ENCODE results near the gene CNST.
A peak's percentile ranks its signal among the peaks of the same experiment; 100 is the strongest.
"Not testable (repeated sequence)": the region's sequence is repeated elsewhere in the genome, so short reads cannot be mapped to it uniquely, and the experiment has no call there.

Gene CNST

DNA sequence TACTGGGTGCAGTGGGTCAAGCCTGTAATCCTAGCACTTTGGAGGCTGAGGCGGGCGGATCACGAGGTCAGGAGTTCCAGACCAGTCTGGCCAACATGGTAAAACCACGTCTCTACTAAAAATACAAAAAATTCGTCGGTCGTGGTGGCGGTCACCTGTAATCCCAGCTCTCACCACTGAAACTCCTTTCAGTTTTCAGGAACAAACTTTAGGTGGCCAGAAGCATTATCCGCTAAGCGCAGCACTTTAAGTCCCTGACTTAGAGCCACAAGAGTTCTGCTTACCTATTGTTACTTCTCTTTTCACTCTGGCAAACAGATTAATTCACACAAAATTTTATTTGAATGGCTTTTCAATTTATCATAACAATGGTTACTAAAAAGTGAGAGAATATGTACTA, 5.4 kb upstream of the CNST start:
- not testable (repeated sequence) for DNase-seq

DNA sequence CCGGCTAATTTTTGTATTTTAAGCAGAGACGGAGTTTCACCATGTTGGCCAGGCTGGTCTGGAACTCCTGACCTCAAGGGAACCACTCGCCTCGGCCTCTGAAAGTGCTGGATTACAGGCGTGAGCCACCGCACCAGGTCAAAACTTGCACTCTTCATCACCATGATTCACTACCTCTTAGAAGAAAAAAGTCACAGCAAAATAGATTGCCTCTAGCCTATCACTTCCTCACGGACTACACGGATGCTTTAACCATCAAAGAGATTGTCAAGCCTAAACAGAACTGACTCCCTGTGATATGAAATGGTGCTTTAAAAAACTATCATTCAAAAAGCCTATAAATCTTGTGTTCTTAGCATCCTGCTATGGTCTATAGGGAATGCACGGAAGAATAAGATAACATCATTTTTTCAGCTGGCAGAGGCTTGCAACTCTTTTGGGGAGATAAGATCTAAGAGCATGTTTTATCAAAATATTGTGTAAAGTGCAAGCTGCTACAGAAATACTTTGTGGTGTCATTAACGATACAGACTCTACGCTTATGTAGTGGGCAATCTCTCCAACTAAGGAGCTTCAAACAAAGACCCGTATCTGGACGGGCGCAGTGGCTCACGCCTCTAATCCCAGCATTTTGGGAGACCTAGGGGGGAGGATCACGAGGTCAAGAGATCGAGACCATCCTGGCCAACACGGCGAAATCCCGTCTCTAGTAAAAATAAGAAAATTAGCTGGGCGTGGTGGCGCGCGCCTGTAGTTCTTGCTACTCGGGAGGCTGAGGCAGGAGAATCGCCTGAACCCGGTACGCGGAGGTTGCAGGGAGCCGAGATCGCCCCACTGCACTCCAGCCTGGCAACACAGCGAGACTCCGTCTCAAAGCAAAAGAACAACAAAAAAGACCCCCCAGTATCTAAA, 1.2 kb upstream of the CNST start:
- DNase-seq, result no peak

DNA sequence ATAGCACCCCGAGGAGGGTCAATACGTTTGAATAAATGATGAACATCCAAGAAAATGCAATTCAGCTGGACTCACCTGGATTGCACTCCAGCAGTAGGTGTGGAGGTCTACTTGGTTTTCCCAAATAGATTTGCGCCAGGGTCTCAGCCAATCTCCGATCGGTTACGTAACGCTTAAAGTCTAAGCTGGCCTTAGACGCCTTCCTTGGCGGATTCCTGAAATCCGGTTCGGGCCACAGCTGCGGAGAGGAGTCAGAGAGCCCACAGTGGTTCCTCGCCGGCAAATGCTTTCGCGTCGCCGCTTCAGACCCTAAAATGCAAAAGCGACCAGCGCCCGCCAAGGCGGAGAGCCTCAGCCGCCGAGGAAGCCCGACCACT, 517 bp upstream of the CNST start:
- DNase-seq, result no peak

DNA sequence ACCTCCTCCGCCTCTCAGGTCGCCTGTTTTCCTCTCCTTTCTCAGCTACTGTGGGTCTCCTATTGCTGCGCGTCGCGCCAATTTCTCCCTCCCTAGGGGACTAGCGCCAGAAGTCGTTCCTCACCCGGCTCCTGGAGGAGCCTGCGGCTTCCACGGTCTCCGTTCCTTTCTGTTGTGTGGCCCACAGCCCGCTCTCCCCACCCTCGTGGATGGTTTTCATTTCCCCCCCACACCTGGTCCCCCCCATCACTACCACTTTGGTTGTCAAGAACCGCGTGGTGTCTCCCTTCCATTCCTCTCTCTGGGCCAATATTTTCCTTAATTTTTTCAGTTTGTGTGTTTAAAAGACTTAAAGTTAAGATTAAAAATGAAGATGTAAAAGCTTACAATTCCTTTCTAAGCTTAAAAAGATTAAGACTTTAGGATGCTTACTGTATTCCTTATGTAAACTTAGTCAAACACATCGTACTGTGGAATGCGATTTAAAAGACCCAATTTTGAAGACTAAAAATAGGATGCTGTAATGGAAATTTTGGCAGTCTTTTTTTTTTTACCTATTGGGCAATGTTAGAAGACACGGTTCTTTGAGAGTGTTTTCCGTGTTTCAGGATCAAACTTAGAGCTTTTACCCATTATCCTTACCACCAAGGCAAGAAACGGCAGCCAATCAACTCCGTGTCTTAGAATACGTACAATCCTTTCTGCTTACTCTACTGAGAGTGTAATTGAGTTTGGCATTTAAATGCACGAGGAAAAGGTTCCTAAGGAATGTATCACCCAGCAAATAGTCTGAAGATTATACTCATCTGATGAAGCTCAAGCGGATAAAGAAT, 773 bp downstream of the CNST start:
- DNase-seq, result peak; percentile 18

DNA sequence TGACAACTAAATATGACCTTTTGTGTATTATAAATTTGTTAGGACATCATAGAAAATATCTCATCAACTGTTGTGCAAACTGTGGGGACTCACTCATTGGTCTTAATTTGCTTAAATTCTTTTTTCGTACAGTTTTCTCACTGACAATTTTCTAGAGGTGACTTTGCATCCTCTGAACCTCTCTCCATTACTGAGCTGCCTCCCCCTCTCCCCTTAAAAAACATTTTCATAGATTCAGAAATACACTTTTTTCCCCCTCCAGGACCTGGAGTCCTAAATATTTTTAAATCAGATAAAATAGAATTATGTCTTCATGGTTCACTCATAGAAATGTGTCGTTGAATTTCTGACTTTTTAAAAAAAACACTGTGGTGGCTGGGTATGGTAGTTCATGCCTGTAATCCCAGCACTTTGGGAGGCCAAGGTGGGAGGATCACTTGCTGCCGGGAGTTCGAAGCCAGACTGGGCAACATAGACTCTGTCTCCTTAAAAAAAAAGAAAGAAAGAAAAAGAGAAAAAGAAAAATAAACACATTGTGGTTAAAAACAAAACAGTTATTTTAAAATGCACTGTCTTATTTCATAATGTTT, 1.5 kb downstream of the CNST start:
- no peak for DNase-seq

DNA sequence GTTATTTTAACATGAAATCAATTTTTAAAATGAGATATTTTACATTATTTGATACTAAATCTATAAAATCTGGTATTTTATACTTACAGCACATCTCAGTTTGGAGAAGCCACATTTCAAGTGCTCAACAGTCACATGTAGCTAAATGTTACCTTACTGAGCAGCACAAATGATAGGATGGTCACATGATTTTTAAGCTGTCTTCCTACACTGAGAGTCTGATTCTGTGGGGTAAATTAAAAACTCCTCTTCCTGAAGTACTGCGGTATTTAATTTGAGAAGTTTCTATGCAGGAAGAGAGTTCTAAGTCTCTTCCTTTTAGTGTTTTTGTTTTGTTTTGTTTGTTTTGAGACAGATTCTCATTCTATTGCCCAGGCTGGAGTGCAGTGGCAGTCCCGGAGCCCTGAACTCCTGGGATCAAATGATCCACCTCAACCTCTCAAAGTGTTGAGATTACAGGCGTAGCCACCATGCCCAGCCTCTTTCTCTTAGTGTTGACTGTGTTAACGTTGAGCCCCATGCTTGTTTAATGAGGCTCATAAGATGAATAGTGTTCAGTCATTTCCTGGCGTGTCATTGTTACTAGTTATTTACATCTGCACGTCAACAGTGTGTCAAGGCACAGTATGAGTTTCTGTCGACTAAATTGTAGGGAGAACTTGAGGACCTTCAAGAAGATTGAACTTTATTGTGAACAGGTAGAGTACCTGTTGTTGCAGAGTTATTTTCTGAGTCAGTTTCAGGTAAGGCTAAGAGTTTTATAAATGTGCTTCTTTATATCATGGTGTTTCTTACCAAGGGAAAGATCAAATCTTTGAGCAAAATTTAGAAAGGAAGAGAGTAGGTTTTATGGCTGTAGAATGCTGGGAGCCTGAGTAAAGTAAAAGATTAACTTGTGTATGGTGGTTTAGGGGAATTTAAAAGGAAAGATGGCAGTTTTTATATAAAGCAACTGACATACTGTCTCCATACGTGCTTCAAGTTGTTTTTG, 3.3 kb downstream of the CNST start:
- DNase-seq, result no peak

DNA sequence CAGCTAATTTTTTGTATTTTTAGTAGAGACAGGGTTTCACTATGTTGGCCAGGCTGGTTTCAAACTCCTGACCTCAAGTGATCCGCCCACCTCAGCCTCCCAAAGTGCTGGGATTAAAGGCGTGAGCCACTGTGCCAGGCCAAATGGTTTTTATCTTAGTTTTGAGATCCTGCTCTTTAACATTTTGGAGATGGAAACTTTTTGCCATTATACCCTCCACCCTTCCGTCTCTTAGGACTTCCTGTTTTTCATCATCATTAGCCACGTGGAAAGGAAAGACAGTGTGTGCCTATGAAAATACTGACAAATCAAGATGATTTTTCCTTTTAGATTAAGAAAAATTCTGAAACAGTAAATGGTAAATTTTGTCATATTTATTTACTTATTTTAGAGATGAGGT, 5.1 kb downstream of the CNST start:
- DNase-seq, result not testable (repeated sequence)

DNA sequence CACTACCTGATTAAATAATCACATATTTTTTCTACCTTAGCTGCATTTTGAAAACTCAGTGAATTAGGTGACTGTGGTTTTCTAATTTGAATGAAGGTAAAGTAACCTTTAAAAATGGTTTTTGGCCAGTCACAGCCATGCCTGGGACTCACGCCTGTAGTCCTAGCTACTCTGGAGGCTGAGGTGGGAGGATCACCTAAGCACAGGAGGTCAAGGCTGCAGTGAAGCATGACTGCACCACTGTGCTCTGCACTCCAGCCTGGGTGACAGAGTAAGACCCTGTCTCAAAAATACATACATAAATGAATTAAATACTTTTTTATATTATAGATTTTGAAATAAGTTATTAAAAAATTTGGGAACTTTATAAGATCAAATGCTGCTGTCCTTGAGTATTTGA, 5.7 kb downstream of the CNST start:
- DNase-seq, result no peak

DNA sequence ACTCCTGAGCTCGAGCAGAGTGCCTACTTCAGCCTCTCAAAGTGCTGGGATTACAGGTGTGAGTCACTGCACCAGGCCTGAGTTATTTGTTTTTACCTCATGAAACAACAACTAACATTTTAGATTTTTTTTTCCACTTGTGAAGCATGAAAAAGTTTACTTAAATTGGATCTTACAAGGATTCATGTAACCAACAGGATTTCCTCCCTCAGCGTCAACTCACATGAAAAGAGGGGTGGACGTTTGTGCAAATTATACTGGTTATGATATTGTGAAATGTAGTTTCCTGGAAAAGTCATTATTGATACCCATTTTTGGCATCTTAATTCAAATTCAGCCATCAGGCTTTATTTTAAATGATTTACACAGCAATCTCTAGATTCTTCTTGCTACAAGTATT, 6.5 kb downstream of the CNST start:
- no peak for DNase-seq

DNA sequence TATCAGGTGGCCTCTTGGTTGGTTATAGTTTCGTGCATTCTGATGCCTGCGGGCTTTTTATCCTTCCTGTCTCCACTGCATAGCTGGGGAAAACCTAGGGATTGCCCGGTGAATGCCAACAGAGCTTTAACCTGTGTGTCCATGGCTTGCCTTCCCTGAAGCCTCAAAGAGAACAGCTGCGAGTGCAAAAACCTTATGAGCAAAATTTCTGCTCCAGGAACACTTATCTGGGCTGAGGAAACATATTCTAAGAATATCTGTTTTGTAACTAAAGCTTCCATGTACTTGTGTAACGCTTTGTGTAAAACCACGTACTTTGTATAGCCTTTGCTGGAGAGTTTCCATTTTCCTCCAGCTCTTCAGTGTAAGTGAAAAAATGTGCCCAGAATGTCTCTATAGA, 7.2 kb downstream of the CNST start:
- no peak for DNase-seq

DNA sequence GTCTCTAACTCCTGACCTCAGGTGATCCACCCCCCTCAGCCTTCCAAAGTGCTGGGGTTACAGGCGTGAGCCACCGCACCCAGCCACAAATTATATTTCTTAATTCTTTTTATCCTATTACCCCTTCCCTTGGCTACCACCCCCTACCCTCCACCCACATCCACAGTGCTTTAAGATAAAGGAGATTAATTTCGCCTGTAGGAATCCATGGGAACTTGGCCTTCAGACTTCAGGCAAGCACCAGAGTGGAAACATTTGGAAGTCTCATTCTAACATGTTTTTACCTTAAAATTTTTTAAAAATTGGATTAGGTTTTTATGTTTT, 10.4 kb downstream of the CNST start:
- DNase-seq, result no peak

DNA sequence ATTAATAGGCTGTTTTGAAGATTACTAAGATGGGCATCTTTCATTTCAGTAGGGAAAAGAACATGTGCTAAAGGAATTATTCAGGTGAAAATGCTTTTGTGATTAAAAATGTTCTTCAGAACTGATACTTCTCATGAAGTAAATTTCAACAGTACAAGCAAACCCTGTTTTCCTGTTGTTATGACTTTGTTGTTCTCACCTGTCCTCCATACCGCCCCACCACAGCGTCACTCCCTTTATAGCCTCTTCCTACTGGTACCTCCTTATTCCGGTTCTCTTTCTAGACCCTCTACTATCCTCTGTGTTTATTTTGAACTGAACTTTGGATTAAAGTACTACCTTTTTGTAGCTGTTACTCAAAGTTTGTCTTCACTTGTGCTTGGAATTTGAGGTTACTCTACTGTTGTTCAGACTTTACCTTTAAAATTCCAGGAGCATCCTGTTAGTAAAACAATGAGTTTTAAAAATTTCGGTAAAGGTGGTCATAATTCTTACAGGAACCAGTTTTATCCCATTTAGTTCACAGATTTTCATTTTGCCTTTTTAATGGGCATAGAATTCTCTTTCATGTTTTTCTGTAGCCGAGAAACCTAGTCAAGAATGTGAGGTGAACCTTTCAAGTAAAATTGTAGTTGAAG, 10.9 kb downstream of the CNST start:
- no peak for DNase-seq

DNA sequence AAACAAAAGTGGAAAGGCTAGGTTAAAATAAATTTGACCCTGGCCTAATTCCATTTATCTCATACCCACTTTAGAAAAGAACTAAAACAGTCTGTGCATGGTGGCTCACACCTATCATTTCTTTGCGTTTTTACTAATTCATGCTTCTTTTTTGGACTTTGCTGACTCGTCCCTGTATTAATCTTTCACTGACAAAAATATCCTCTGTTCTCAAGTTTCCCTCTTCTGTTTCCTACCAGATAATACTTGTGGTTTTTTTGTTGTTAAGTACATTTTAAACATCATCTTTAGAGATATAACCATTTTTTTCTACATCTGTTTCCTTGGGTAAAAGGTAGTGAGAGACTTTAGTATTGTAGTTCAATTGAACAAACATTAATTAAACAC, 11.5 kb downstream of the CNST start:
- no peak for DNase-seq

DNA sequence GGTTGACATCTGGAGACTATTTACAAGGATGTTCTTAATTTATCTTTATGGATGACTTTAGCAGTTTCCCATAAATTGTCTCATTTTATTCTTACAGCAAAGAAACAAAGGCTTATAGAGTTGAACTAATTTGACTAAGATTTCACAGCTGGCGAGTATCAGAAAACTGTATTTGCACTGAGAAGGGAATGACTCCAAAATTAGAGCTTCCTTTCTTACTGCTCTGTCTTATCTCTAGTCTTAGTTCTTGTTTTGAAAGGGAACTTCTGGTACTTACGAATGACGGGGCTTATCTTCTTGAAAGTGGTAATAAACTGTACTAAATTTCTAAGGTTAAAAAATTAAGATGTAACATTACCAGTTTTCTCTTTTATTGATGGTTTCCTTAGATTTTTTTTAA, 13.6 kb downstream of the CNST start:
- no peak for DNase-seq

DNA sequence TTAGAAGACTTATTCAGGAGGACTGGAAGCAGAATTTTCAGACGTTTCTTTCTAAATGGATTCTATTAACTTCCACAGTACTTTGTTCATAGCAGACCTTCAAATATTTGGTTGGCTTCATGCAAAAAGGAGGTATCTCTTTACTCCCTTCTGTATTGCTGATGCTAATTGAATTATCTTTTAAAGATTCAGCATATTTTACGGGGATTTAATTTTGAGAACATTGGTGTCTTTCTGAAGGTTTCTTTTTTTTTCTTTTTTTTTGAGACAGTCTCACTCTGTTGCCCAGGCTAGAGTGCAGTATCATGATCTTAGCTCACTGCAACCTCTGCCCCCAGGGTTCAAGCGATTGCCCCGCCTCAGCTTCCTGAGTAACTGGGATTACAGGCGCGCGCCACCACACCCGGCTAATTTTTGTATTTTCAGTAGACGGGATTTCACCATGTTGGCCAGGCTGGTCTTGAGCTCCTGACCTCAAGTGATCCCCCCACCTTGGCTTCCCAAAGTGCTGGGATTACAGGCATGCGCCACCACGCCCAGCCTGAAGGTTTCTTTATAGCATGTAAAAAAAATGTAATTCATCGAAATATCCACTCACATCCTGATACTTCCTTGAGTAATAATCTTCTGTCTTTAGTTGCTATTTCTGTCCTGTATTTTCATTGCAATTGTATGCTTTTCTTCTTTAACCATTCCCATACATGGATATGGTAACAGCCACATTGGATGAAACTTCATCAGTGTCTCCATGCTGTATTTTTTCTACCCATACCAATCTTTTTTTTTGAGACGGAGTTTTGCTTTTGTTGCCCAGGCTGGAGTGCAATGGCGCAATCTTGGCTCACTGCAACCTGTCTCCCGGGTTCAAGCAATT, 14.5 kb downstream of the CNST start:
- no peak for DNase-seq

DNA sequence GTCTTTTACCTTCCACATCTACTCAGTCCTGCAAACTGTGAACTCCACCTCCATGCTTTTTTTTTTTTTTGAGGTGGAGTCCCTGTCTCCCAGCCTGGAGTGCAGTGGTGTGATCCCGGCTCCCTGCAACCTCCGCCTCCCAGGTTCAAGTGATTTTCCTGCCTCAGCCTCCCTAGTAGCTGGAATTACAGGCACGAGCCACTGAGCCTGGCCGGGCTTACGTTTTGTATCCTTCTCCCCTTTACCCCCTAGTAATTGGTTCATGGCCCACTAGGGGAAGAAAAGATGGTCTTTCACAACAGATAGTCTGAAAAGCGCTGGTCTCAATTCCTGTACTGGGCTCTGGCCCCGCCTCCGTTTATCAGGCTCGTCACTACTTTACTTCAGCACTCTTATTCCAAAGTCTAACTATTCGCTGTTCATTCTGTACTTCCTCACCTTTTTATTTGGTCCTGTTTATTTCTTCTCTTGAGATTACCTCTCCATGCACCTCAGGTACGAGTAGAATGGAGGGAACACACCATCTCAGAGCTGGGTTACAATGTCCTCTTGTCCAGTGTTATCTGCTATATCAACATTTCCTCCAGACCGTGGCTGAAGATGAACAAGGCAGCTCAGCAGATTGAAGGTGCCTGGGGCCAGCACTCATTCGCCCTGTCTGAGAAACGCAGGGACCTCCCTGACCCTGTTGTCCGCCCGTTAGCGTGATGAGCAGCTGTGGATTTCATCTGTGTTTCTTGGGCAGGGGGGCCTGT, 16.2 kb downstream of the CNST start:
- no peak for DNase-seq

DNA sequence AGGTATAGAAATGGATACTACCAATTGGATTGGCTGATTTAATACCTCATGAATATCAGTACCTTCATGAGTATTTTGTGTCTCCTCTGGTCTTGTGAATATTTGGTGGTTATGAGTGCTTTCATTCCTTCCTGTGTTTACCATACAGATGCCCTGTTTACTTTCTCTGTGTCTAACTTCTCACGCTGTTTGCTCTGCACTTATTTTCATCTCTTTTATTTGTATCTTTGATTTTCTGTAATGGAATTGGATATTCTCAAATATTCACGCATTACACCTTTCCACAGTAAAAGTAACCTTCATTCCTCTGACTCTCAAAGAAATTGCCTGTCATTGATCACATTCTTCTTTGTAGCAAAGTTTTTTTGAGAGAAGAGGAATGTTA, 16.8 kb downstream of the CNST start:
- DNase-seq, result no peak

DNA sequence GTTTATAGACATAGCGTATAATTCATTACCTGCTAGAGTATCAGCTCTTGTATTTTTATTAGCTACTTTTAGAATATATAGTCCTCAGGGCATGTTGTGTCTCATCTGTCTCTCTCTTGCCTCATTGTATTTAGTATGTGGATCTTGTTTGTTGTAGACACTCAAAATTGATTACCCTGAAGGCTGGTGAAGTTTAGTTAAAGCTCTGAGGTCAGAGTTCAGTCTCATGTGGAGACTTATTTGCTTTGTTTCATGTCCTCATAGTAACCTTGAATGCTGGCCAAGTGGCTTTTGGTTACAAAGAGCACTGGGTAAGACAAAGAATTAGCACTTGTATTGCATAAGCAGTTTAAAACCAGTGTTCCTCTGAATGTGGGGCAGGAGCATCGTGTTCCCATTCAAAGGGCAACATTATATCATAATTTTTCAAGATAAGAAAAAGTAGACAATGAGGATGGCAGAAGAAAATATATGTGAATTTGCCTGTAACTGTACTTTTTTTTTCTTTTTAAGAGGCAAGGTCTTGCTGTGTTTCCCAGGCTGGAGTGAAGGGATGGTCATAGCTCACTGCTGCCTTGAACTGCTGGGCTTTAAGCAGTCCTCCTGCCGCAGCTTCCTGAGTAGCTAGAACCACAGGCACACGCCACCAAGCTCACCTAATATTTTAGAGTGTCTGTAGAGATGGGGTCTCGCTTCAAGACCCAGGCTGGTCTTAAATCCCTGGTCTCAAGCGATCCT, 17.4 kb downstream of the CNST start:
- no peak for DNase-seq

DNA sequence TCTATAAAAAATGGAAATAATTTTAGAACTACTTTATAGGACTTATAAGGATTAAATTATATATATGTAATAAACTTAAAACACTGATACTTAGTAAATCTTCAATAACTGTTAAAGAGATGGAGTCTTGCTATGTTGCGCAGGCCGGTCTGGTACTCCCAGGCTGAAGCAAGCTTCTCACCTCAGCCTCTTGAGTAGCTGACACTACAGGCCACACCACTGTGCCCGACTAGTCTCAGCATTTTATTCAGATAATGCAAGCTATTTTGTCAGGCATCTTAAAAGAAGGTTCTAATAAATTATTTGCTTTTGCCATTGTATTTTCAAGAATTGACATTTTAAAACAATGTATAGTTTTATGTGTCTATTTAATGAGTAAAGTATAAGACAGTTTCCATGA, 20.8 kb downstream of the CNST start:
- no peak for DNase-seq

DNA sequence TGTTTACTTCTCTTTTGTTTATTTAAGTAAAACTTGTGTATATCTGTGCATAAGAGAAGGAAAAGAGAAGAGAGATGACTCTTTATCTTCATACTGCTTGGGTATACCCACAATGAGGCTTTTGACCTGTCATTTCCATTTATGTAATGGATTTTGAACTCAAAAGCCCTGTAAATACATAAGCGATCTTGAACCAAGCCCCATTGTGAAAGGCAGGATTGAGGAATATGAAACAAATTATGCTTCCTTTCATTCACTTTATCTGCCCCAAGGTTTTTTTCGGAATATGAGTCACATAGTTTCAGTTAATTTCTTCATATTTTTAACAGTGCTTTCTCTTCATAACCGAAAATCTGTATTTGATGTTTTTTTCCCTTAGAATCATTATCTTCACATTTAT, 21.4 kb downstream of the CNST start:
- DNase-seq, result no peak
